BJ (cell line): ENCODE data around the gene CD28. TPM values are rescaled to one million over a fixed set of nuclear protein-coding genes. Genes with fewer than 3 reads are reported as not detected.

ENCODE experiments used
- CTCF ChIA-PET: fragments of 350-600 bp; formaldehyde crosslinking; extraction: SDS; loops from one replicate; lab custom pipeline; 2021; ENCODE audit warnings: antibody characterized with exemption, inconsistent platforms; lab: Yijun Ruan, JAX
- POLR2A ChIA-PET: fragments of 300-600 bp; sonication (Branson Sonifier 250); formaldehyde crosslinking; extraction: SDS; loops from one replicate; lab custom pipeline; 2021; ENCODE audit warnings: antibody characterized with exemption; lab: Charles Lee
- DNase-seq: peaks from one replicate; pipeline ENCODE4 v3.0.0-alpha.2; 2011; ENCODE audit warnings: low read depth
- H3K27me3 ChIP-seq: 2 replicates; pipeline ENCODE4 v1.6.0; 2011; ENCODE audit warnings: low read length; ENCODE audit not compliant: control insufficient read depth, insufficient read depth
- H3K36me3 ChIP-seq: 2 replicates; pipeline ENCODE4 v1.5.1; 2011; ENCODE audit warnings: low read length; ENCODE audit not compliant: control insufficient read depth, insufficient read depth
- H3K4me3 ChIP-seq: 2 replicates; pipeline ENCODE4 v1.5.1; 2011; ENCODE audit warnings: low read depth, mild to moderate bottlenecking, control low read depth, low read length
- polyA plus RNA-seq: library from polyadenylated mRNA; depleted of rRNA; stranded (reverse); fragments of >200 nt; gene quantifications from 2 replicates; pipeline ENCODE4 v1.2.3, GENCODE V29; 2011
- TF ChIP-seq, protein P1 (sequence below): IDR thresholded peaks from 2 replicates; pipeline ENCODE4 v1.5.1; 2011; ENCODE audit warnings: low read depth, mild to moderate bottlenecking, control low read depth, inconsistent platforms, low read length, moderate library complexity; ENCODE audit not compliant: insufficient read depth

CD28 gene
- polyA plus RNA-seq, 1 experiment, result not detected

DNA sequence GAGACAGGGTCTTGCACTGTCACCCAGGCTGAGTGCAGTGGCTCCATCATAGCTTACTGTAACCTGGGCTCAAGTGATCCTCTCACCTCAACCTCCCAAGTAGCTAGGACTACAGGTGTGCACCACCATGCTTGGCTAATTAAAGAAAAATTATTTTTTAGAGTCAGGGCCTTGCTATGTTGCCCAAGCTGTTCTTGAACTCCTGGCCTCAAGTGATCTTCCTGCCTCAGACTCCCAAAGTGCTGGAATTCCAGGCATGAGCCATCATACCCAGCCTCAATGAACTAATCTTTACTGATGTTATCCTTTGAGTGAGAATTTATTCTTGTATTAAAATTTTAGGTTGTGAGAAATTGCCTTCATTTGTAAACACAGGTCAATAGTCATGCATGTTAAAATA lies 27.0 kb upstream of the CD28 start:
- ChIA-PET POLR2A (no interaction called here), CTCF (no interaction called here)
- Histone ChIP-seq H3K36me3 (no peaks in the 10 kb centered on the region), H3K27me3 (no peaks in the 10 kb centered on the region), H3K4me3 (no peak overlapping the region)
- no peak for DNase-seq
- TF ChIP-seq, protein P1, sequence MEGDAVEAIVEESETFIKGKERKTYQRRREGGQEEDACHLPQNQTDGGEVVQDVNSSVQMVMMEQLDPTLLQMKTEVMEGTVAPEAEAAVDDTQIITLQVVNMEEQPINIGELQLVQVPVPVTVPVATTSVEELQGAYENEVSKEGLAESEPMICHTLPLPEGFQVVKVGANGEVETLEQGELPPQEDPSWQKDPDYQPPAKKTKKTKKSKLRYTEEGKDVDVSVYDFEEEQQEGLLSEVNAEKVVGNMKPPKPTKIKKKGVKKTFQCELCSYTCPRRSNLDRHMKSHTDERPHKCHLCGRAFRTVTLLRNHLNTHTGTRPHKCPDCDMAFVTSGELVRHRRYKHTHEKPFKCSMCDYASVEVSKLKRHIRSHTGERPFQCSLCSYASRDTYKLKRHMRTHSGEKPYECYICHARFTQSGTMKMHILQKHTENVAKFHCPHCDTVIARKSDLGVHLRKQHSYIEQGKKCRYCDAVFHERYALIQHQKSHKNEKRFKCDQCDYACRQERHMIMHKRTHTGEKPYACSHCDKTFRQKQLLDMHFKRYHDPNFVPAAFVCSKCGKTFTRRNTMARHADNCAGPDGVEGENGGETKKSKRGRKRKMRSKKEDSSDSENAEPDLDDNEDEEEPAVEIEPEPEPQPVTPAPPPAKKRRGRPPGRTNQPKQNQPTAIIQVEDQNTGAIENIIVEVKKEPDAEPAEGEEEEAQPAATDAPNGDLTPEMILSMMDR, result no peak

DNA sequence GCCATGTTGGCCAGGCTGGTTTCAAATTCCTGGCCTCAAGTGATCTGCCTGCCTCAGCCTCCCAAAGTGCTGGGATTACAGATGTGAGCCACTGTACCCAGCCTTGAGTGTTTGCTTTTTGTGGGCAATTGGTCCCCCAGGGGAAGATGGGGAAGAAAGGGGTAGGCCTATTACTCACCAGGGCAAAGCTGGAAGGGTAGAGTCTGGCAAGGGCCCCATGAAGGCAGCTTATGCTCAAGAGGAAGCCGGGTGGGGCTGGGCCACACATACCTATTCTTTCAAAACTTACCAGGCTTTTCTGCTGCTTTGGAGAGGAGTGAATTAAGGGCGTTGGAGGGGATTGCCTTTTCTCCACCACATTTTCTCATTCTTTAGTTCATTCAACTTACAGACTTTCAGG lies 24.5 kb upstream of the CD28 start:
- no peaks in the 10 kb centered on the region for H3K27me3 ChIP-seq
- DNase-seq, result no peak
- TF ChIP-seq, protein P1, result no peak
- ChIA-PET CTCF (no interaction called here), POLR2A (no interaction called here)
- H3K36me3 ChIP-seq, result no peaks in the 10 kb centered on the region
- no peak overlapping the region for H3K4me3 ChIP-seq

DNA sequence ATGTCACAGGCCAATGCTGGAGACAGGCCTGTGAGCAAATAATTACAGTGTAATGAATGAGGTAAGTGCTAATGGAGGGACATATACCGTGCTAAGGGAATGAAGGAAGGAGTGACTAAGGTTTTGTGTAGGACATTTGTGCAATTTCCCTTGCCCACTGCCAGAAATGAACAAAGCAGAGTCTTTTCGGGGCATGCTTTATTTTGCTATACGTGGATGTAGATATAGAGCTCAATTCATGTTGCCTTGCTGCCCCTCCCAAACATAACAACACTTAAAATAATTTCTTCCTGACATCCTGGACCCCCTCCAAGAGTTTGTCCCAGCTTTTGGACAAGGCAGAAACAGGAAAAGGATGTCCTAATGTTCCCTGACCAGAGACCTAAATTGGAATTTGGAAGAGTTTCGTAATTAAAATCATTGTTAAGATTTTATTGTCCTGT lies 23.7 kb upstream of the CD28 start:
- no peak for DNase-seq
- TF ChIP-seq, protein P1, result no peak
- H3K36me3 ChIP-seq, result no peaks in the 10 kb centered on the region
- ChIA-PET CTCF (no interaction called here), POLR2A (no interaction called here)
- H3K27me3 ChIP-seq, result no peaks in the 10 kb centered on the region
- H3K4me3 ChIP-seq, result no peak overlapping the region

DNA sequence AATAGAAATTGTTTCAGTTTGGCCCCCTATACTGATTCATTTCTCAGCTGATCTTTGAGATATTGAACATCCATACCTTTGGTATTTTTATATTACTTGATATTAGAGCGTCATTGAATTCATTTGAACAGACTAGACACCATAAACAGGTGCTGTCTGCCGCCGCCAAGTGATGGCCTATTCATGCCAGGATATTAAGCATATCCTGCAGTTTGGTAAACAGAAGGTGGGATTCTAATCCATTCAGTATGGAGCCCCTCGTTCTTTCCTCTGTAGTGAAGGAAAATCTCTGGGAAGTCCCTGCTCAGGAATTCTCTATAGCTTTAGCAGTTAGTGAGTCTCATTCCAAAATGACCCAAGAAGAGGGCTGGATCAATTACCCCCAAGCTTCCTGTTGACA lies 23.0 kb upstream of the CD28 start:
- TF ChIP-seq, protein P1, result no peak
- ChIA-PET CTCF (interaction anchor here (1.0 to 1.3 kb wide), 2 partner anchors 13 to 230 kb away, joined by 3 read pairs; no protein-coding TSS in a partner anchor), POLR2A (no interaction called here)
- DNase-seq, result no peak
- no peaks in the 10 kb centered on the region for H3K36me3 ChIP-seq
- H3K27me3 ChIP-seq, result no peaks in the 10 kb centered on the region
- no peak overlapping the region for H3K4me3 ChIP-seq

DNA sequence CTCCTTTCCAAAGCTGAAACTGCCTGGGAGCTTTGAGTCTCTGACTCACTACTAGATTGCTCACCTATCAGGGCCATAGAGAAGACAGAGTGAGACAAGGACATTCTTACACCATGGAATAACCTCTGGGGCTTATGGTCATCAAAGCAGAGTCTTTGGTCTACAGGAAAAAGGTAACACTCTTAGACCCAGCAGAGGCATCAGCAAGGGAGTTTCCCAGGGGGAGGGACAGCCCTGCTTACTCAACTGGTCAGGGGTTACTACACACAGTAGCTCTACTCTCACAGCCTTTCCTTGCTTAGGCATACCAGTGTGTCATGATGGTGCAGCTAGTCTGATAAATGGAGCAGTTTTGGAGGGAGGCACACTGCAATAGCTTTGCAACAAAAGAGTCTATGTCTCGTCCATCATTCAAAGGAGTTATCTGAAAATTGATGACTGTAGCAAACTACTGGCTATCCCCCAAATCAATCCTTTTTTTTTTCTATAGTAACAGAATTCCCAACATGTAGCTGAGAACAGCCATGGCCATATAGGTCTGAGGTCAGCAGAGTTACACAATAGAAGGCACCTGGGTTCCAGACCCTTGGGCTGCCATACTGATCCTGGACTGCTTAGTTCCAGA lies 22.4 kb upstream of the CD28 start:
- CTCF ChIA-PET, result interaction anchor here (1.0 to 1.3 kb wide), 2 partner anchors 13 to 230 kb away, joined by 3 read pairs; no protein-coding TSS in a partner anchor
- POLR2A ChIA-PET, result no interaction called here
- Histone ChIP-seq H3K4me3 (no peak overlapping the region), H3K36me3 (no peaks in the 10 kb centered on the region), H3K27me3 (no peaks in the 10 kb centered on the region)
- DNase-seq, result no peak
- TF ChIP-seq, protein P1, result no peak
